RWPE1 (cell line): ENCODE measurements around the gene TPSD1.
"Not testable (repeated sequence)": the region's sequence is repeated elsewhere in the genome, so short reads cannot be mapped to it uniquely, and the experiment has no call there.

ENCODE experiments used
- CTCF ChIA-PET: fragments of 350-600 bp; sonication (Branson Sonifier 250); formaldehyde crosslinking; extraction: SDS; loops from one replicate; lab custom pipeline; 2021; lab: Yijun Ruan, JAX
- POLR2A ChIA-PET: fragments of 400-600 bp; formaldehyde crosslinking; extraction: SDS; loops from one replicate; lab custom pipeline; 2020; ENCODE audit warnings: antibody characterized with exemption; ENCODE audit not compliant: low non-redundant PET; lab: Yijun Ruan, JAX
- DNase-seq: peaks from one replicate; pipeline ENCODE4 v3.0.0; 2012; ENCODE audit warnings: low spot score
- H3K27ac ChIP-seq: fragments of 450-650 bp; 2 replicates; pipeline ENCODE4 v1.5.1; 2017
- TF ChIP-seq, protein P1 (sequence below): fragments of 450-650 bp; conservative IDR thresholded peaks from 2 replicates; pipeline ENCODE4 v1.5.1; 2017; ENCODE audit warnings: low read depth, mild to moderate bottlenecking

The TPSD1 gene

DNA sequence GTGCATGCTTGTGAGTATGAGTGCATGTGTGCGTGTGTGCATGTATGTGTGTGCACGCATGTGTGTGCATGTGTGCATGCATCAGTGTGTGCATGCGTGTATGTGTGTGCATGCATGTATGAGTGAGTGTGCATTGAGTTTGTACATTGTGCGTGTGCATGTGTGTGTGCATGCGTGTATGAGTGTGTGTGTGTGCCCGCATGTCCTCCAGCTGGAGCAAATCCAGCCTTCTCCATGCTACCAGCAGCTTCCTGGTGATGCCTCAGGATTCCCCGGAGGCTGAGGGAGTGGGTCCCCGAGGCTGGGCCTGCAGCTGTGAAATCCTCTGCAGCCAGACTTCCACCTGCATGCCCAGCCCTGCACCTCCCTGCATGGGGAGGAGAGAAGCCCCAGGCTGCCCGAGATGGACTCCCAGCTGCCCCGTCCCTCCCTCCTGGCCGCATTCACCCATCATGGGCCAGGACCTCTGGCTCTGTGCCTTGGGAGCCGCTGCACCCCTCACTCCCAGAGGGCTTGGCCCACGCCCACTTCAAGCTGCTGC lies 9.3 kb downstream of the TPSD1 start:
- ChIA-PET POLR2A (no interaction called here), CTCF (no interaction called here)
- TF ChIP-seq, protein P1, sequence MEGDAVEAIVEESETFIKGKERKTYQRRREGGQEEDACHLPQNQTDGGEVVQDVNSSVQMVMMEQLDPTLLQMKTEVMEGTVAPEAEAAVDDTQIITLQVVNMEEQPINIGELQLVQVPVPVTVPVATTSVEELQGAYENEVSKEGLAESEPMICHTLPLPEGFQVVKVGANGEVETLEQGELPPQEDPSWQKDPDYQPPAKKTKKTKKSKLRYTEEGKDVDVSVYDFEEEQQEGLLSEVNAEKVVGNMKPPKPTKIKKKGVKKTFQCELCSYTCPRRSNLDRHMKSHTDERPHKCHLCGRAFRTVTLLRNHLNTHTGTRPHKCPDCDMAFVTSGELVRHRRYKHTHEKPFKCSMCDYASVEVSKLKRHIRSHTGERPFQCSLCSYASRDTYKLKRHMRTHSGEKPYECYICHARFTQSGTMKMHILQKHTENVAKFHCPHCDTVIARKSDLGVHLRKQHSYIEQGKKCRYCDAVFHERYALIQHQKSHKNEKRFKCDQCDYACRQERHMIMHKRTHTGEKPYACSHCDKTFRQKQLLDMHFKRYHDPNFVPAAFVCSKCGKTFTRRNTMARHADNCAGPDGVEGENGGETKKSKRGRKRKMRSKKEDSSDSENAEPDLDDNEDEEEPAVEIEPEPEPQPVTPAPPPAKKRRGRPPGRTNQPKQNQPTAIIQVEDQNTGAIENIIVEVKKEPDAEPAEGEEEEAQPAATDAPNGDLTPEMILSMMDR = no peak
- no peak for DNase-seq
- H3K27ac ChIP-seq = no peak overlapping the region

DNA sequence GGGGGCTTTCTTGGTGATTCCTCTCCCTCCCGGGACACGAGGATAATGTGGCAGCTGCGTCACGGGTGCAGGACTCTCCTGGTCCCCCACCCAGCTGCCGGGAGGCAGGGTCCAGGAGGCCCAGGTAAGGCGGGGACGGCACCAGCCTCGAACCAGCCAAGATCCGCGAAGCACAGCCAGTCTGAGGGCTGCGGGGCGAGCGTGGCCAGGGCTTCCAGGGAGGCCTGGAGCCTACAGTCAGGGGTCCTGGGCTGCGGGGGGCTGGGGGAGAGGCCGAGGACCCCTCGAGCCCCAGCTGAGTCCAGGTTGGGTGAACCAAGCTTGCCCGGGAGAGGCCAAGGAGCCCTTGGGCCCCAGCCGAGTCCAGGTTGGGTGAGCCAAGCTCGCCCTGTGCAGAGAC lies 10.0 kb downstream of the TPSD1 start:
- TF ChIP-seq, protein P1 = no peak
- no peak for DNase-seq
- no peak overlapping the region for H3K27ac ChIP-seq
- CTCF ChIA-PET = no interaction called here
- POLR2A ChIA-PET = no interaction called here

DNA sequence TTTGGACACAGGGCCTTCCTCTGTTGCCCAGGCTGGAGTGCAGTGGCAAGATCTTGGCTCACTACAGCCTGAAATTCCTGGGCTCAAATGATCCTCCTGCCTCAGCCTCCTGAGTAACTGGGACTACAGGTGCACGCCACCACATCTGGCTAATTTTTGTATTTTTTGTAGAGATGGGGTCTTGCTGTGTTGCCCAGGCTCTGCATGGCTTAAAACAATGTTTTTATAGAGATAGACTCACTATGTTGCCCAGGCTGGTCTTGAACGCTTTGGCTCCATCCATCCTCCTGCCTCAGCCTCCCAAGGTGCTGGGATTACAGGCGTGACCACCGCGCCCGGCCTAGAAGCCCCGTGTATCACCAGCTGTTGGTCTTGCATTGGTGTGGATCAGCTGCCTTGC lies 13.5 kb downstream of the TPSD1 start:
- H3K27ac ChIP-seq, POLR2A ChIA-PET, DNase-seq: not testable (repeated sequence)
- CTCF ChIA-PET = interaction anchor here (0.6 kb wide), 2 partner anchors 73 to 435 kb away, joined by 3 to 5 read pairs; no protein-coding TSS in a partner anchor

DNA sequence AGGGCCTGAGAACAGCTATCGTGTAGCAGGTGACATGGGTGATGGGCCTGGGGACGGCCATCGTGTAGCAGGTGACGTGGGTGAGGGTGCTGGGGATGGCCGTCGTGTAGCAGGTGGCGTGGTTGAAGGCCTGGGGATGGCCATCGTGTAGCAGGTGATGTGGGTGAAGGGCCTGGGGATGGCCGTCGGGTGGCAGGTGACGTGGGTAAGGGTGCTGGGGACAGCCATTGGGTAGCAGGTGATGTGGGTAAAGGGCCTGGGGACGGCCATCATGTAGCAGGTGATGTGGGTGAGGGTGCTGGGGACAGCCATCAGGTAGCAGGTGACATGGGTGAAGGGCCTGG lies 15.5 kb downstream of the TPSD1 start:
- H3K27ac ChIP-seq = no peak overlapping the region
- no peak for DNase-seq
- CTCF ChIA-PET = no interaction called here
- POLR2A ChIA-PET = no interaction called here
- TF ChIP-seq, protein P1 = no peak

DNA sequence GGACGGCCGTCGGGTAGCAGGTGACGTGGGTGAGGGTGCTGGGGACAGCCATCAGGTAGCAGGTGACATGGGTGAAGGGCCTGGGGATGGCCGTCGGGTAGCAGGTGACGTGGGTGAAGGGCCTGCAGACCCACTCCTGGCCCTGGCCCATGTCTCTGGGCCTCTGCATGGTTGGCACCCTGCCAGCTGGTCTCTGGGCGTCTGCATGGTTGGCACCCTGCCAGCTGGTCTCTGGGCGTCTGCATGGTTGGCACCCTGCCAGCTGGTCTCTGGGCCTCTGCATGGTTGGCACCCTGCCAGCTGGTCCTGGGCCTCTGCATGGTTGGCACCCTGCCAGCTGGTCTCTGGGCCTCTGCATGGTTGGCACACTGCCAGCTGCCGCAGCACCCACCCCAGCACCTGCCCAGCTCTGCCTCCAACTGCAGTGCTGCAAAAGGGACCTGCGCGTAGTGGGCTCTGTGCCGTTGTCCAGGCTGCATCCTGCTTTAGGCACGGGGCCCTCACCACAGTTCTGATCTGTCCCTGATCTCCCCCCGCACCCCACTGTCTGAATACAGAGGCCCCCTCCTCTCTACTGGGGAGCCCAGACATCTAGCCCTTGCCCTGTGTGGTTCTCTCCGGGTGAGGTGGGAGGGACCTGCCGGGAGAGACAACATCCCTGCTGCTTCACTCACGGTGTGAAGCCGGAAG lies 16.0 kb downstream of the TPSD1 start:
- DNase-seq, POLR2A ChIA-PET, H3K27ac ChIP-seq: not testable (repeated sequence)
- CTCF ChIA-PET = interaction anchor here (0.6 kb wide), 1 partner anchor 13 kb away, joined by 3 read pairs; no protein-coding TSS in a partner anchor

DNA sequence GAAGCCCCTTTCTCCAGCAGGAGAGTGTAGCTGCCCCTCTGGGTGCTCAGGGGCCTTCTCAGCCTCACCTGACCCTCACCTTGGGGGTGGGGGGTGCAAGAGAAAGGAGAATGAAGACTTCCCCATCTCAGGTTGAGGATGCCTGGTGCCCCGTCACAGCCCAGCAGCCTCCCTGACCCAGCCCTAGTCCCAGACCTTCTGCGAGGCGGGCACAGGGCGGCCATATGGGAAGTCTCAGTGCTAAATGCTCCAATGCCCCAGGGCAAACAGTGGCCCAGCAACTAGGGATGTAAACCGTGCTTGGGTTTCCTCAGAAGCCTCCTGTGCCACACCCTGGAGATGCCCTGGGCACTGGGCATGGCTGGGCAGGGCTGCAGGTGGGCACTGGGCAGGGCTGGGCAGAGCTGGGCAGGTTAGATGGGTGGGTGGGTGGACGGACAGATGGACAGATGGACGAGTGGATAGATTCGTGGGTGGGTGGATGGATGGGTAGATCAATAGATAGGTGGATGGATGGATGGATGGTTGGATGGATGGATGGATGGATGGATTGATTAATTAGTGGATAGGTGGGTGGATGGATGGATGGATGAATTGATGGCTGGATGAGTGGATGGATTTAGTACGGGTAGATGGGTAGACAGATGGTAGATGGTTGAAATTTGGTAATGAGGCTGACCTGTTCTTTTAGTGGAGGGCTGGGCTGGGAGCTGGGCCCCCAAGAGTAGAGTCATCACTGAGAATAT lies 16.8 kb downstream of the TPSD1 start:
- ChIA-PET CTCF (interaction anchor here (0.6 kb wide), 1 partner anchor 14 kb away, joined by 3 read pairs; no protein-coding TSS in a partner anchor), POLR2A (no interaction called here)
- no peak overlapping the region for H3K27ac ChIP-seq
- TF ChIP-seq, protein P1 = no peak
- no peak for DNase-seq

DNA sequence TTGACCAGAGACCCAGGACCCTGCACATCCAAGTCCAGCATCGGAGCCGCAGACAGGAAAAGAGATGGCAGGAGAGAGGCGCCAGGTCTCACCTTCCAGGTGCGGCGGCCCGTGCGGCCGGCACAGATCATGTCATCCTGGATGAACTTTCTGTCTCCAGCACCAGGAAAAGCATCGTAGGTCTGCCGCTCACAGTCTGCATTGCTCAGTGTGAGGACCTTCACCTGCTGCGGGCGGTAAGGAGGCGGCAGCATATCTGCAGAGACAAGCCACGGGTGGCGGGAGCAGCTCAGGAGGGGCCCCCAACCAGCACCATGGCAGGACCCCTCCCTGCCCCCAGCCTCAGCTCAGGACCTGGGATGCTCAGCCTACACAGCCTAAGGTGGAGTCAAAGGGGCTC lies 17.9 kb downstream of the TPSD1 start:
- no peak for DNase-seq
- no peak overlapping the region for H3K27ac ChIP-seq
- TF ChIP-seq, protein P1 = no peak
- POLR2A ChIA-PET = no interaction called here
- CTCF ChIA-PET = no interaction called here
